DOHH2 (cell line): ENCODE results near the gene CHRM5.

Source experiments
- H3F3A ChIP-seq: fragments of 200-600 bp; sonication (generic), shearing (Covaris generic); 2 replicates; pipeline ENCODE4 v1.6.0; 2016; ENCODE audit warnings: antibody characterized with exemption, mild to moderate bottlenecking; ENCODE audit not compliant: control insufficient read depth, insufficient read depth
- H3K27ac ChIP-seq: fragments of 200-600 bp; sonication (generic); 2 replicates; pipeline ENCODE4 v1.5.1; 2014; ENCODE audit warnings: low read depth, mild to moderate bottlenecking, low read length, moderate library complexity
- H3K27me3 ChIP-seq: fragments of 200-600 bp; sonication (generic); 2 replicates; pipeline ENCODE4 v1.6.1; 2014; ENCODE audit warnings: mild to moderate bottlenecking, low read length, mixed read lengths; ENCODE audit not compliant: control insufficient read depth
- H3K36me3 ChIP-seq: fragments of 200-600 bp; sonication (generic); 2 replicates; pipeline ENCODE4 v1.6.1; 2014; ENCODE audit warnings: mild to moderate bottlenecking, low read length, moderate library complexity, mixed read lengths; ENCODE audit not compliant: control insufficient read depth
- H3K4me1 ChIP-seq: fragments of 200-600 bp; sonication (generic); 2 replicates; pipeline ENCODE4 v1.6.1; 2014; ENCODE audit warnings: mild to moderate bottlenecking, low read length, mixed read lengths; ENCODE audit not compliant: control insufficient read depth
- H3K4me2 ChIP-seq: fragments of 200-600 bp; sonication (generic); 2 replicates; pipeline ENCODE4 v1.6.0; 2014; ENCODE audit warnings: mild to moderate bottlenecking, low read length, moderate library complexity
- H3K4me3 ChIP-seq: fragments of 200-600 bp; sonication (generic); 2 replicates; pipeline ENCODE4 v1.5.1; 2014; ENCODE audit warnings: mild to moderate bottlenecking, low read length, mixed read lengths
- H3K79me2 ChIP-seq: fragments of 200-600 bp; sonication (generic); 2 replicates; pipeline ENCODE4 v1.6.1; 2014; ENCODE audit warnings: mild to moderate bottlenecking, low read length, mixed read lengths; ENCODE audit not compliant: control insufficient read depth
- H3K9me2 ChIP-seq: fragments of 200-600 bp; sonication (generic); replicated peaks from 2 replicates; pipeline ENCODE4 v1.6.1; 2014; ENCODE audit warnings: mild to moderate bottlenecking, low read length, mixed read lengths; ENCODE audit not compliant: control insufficient read depth
- H3K9me3 ChIP-seq: fragments of 200-600 bp; sonication (generic); 2 replicates; pipeline ENCODE4 v1.6.1; 2014; ENCODE audit warnings: antibody characterized with exemption, low read length, mixed read lengths; ENCODE audit not compliant: control insufficient read depth, insufficient read depth
- H4K20me1 ChIP-seq: fragments of 200-600 bp; sonication (generic); 2 replicates; pipeline ENCODE4 v1.6.0; 2014; ENCODE audit warnings: low read depth, mild to moderate bottlenecking, antibody characterized with exemption, low read length, moderate library complexity; ENCODE audit not compliant: control insufficient read depth, insufficient read depth
- CTCF ChIP-seq: fragments of 200-600 bp; sonication (generic); IDR thresholded peaks from one replicate; pipeline ENCODE4 v1.5.1; 2014; ENCODE audit warnings: antibody characterized with exemption, mild to moderate bottlenecking, low read depth, low read length; ENCODE audit not compliant: poor library complexity, severe bottlenecking
- EZH2phosphoT487 ChIP-seq: fragments of 200-600 bp; sonication (generic); IDR thresholded peaks from 2 replicates; pipeline ENCODE4 v1.6.1; 2017; ENCODE audit warnings: borderline replicate concordance, mild to moderate bottlenecking, antibody characterized with exemption, low read length, moderate library complexity, mixed read lengths

CHRM5 gene

DNA sequence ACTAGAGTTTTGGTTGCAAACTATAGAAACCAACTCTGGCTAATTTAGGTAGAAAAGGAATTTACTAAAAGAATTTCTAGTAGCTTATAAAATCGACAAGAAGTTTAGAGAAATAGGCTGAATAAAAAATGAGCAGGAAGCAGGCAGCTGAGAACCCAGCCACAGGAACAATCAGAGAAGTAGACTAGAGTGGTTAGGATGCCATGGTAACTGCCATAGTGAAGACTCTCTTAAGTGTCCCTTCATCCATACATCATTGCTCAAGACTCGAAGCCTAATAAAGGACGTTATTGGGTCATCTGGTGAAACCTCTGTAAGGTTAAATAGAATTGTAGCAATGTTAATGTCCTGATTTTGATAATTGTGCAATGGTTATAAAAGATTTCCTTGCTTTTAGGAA, 57.0 kb downstream of the CHRM5 start:
- Histone ChIP-seq H3F3A (no peaks in the 10 kb centered on the region), H3K36me3 (no peaks in the 10 kb centered on the region), H3K9me3 (no peaks in the 10 kb centered on the region), H3K4me1 (no peaks in the 10 kb centered on the region), H3K79me2 (peaks cover 4% of the 10 kb centered on the region; the same call in 1 of the 2 replicates), H3K27ac (no peak overlapping the region), H3K4me2 (no peak overlapping the region), H3K4me3 (no peak overlapping the region), H3K27me3 (no peaks in the 10 kb centered on the region), H3K9me2 (no peaks in the 10 kb centered on the region), H4K20me1 (no peaks in the 10 kb centered on the region)
- TF ChIP-seq CTCF (no peak), EZH2phosphoT487 (no peak)

DNA sequence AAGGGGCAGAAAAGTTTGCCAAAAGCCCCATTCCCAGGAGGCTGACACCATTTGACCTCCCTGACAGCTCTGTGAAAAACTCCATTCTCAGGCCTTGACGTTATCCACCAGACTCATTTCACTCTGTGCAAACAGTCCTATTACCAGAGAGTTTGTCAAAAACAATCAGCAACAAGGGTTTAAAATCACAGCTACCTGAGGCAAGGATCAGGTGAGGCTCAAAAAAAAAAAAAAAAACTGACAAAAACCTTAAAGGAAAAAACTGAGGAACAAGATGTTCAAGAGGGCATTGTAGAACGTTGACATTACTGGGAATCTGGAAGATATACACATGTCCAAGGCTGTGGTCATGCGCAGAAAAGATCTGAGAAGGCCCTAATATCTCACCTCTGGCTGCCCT, 59.3 kb downstream of the CHRM5 start:
- Histone ChIP-seq H3K27ac (no peak overlapping the region), H3K4me2 (no peak overlapping the region), H3K9me3 (no peaks in the 10 kb centered on the region), H3K9me2 (no peaks in the 10 kb centered on the region), H4K20me1 (no peaks in the 10 kb centered on the region), H3K27me3 (no peaks in the 10 kb centered on the region), H3K79me2 (peaks cover 12% of the 10 kb centered on the region), H3K36me3 (no peaks in the 10 kb centered on the region), H3K4me1 (no peaks in the 10 kb centered on the region), H3K4me3 (no peak overlapping the region), H3F3A (no peaks in the 10 kb centered on the region)
- no peak for TF ChIP-seq CTCF
- no peak for TF ChIP-seq EZH2phosphoT487

DNA sequence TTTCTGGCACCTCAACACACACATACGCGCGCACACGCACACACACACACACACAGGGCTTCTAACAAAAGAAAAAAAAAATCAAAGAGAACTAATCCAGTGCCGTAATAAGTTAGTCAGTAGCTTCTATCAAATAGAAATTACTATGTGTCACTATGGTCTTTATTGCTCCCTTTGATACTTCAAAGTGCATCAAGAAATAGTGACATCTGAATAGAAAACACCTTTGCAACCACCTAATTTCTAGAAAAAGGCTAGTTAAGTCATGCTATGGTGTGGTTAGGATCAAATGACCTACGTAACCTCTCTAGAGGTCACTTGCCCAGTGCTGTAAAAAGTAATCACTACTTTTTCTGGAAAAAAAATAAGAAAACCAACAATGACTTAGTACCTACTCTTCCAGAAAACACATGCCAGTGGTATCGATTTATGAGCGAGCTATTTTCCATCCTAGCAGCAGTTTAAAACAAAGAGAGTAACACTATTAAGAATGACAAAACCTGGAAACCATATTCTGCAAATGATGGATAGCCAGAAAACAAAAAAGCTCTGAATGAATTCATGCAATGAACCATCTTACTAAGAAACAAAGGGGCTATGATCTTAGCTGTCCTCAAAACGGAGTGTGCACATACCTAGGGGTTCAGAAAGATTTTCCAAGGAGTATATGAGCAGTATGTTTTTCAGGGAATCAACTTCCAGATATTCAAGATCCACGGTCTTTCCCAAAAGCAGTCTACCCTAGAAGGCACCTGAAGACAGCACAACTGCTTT, 63.9 kb downstream of the CHRM5 start:
- Histone ChIP-seq H3K4me2 (no peak overlapping the region), H3K79me2 (peaks cover 31% of the 10 kb centered on the region), H3K27ac (no peak overlapping the region), H4K20me1 (no peaks in the 10 kb centered on the region), H3K9me3 (no peaks in the 10 kb centered on the region), H3K27me3 (no peaks in the 10 kb centered on the region), H3K36me3 (no peaks in the 10 kb centered on the region), H3K9me2 (no peaks in the 10 kb centered on the region), H3K4me1 (no peaks in the 10 kb centered on the region), H3K4me3 (no peak overlapping the region), H3F3A (no peaks in the 10 kb centered on the region)
- no peak for TF ChIP-seq CTCF
- TF ChIP-seq EZH2phosphoT487 = no peak
